HG03039 (cell line): Measurements from ENCODE around the gene GANAB.
"Not testable (repeated sequence)": the region's sequence is repeated elsewhere in the genome, so short reads cannot be mapped to it uniquely, and the experiment has no call there.

ENCODE experiments used
- ATAC-seq: cut with Tn5 transposase; IDR thresholded peaks from one replicate; pipeline ENCODE4 v1.9.1; 2021; ENCODE audit warnings: mild to moderate bottlenecking, moderate library complexity; ENCODE audit not compliant: unreplicated experiment

The GANAB gene

GRCh38 chr11:62667460-62667859 is 21.0 kb upstream of the GANAB start:
- ATAC-seq: no peak

GRCh38 chr11:62666259-62666926 is 20.0 kb upstream of the GANAB start:
- ATAC-seq: no peak

GRCh38 chr11:62665599-62666258 is 19.3 kb upstream of the GANAB start:
- ATAC-seq: peak; percentile 9

GRCh38 chr11:62665075-62665598 is 18.7 kb upstream of the GANAB start, which contains the start of the genes C11orf98 and CSKMT:
Gene C11orf98 (minus strand): TSS chr11:62665210. CDS start chr11:62665169, 41 bp downstream.
Gene CSKMT (plus strand): TSS chr11:62665312. CDS start chr11:62665880, 568 bp downstream.
- ATAC-seq: peak; percentile 71

GRCh38 chr11:62664405-62665074 is 18.1 kb upstream of the GANAB start:
- peak; percentile 30 for ATAC-seq

- ATAC-seq: no peak
Measured at GRCh38 chr11:62656796-62657429, 10.5 kb upstream of the GANAB start.

- no peak for ATAC-seq
Measured at GRCh38 chr11:62654297-62654696, 7.9 kb upstream of the GANAB start.

- no peak for ATAC-seq
Measured at GRCh38 chr11:62652161-62653006, 6.0 kb upstream of the GANAB start.

- ATAC-seq: not testable (repeated sequence)
Measured at GRCh38 chr11:62650283-62650682, 3.9 kb upstream of the GANAB start.

GRCh38 chr11:62649486-62649885 is 3.1 kb upstream of the GANAB start:
- ATAC-seq: no peak

GRCh38 chr11:62648967-62649364 is 2.6 kb upstream of the GANAB start:
- no peak for ATAC-seq

GRCh38 chr11:62648185-62648966 is 2.0 kb upstream of the GANAB start:
- ATAC-seq: no peak

GRCh38 chr11:62647609-62648005 is 1.2 kb upstream of the GANAB start:
- ATAC-seq: no peak

GRCh38 chr11:62646825-62647608 is 604 bp upstream of the GANAB start:
- no peak for ATAC-seq

- ATAC-seq: no peak
Measured at GRCh38 chr11:62645671-62645945, 805 bp downstream of the GANAB start.

GRCh38 chr11:62644220-62644619 is 2.2 kb downstream of the GANAB start:
- no peak for ATAC-seq

GRCh38 chr11:62632492-62632891 is 13.9 kb downstream of the GANAB start:
- ATAC-seq: no peak

- ATAC-seq: no peak
Measured at GRCh38 chr11:62627713-62628112, 18.7 kb downstream of the GANAB start.
